Measurements from ENCODE around the gene ZBTB20. TPM values are rescaled to one million over a fixed set of nuclear protein-coding genes. Genes with fewer than 3 reads are reported as not detected.

Gene ZBTB20
- total and polyA plus RNA-seq, 2 of the 4 experiments (the other 2 are of a cell fraction) = 0.75 to 14.7 TPM

GRCh38 chr3:115077501-115078250 is 69.4 kb downstream of the ZBTB20 start:
- DNase-seq = peak; percentile 21
- H2BK120ac ChIP-seq (ENCODE audit: low read depth, low read length) = no peak overlapping the region
- no peak overlapping the region for H2BK15ac ChIP-seq (ENCODE audit: low read depth, low read length)
- no peak overlapping the region for H2AK5ac ChIP-seq (ENCODE audit: low read depth, low read length)
- TF ChIP-seq ELK1 (IDR thresholded peaks at IDR 0.05; ENCODE audit: borderline replicate concordance, low read depth, low read length) = no peak
- no peak for TF ChIP-seq RCOR1 (IDR thresholded peaks at IDR 0.05; ENCODE audit: insufficient replicate concordance, low read length)
- no peak for TF ChIP-seq CEBPB (IDR thresholded peaks at IDR 0.05; ENCODE audit: low read depth, low read length)
- TF ChIP-seq CHD1 (IDR thresholded peaks at IDR 0.05; ENCODE audit: low read depth, low read length) = no peak
- TF ChIP-seq MXI1 (IDR thresholded peaks at IDR 0.05; ENCODE audit: borderline replicate concordance, low read depth, low read length) = no peak
- no peak for TF ChIP-seq MAFK (IDR thresholded peaks at IDR 0.05; ENCODE audit: low read depth, low read length)
- no peak for TF ChIP-seq RFX5 (IDR thresholded peaks at IDR 0.05; ENCODE audit: low read depth, low read length)
- no peak overlapping the region for H2BK20ac ChIP-seq (ENCODE audit: low read depth, low read length)
- no peaks in the 10 kb centered on the region for H4K20me1 ChIP-seq (ENCODE audit: insufficient read depth, low read length)
- no peak overlapping the region for H3K23ac ChIP-seq (ENCODE audit: low read depth, low read length)
- H3K27ac ChIP-seq (ENCODE audit: insufficient read depth, low read length) = no peak overlapping the region
- dilution Hi-C loops (cut with HindIII; ENCODE audit: low sequenced_read_pairs, unreplicated experiment) = no loop called here
- H3K56ac ChIP-seq (ENCODE audit: extremely low read depth, insufficient read depth, low read length) = no peak overlapping the region
- H3K79me1 ChIP-seq (ENCODE audit: low read depth in 1 of 2, low read length in 2 of 2) = peaks cover 0 to 4% of the 10 kb centered on the region in 2 experiments; a peak in 1 of 4 replicates
- ATAC-seq (ENCODE audit: low read depth) = no peak
- no peak overlapping the region for H3K18ac ChIP-seq (ENCODE audit: low read depth, low read length)
- intact Hi-C loops (cut with micrococcal nuclease) = no loop called here
- no CpG with 5 or more reads among the region's 3 CpGs for WGBS, 2 experiments (ENCODE audit: extremely low coverage in 2 of 2, insufficient read length in 1 of 2)
- no peak overlapping the region for H4K91ac ChIP-seq (ENCODE audit: insufficient read depth, low read depth, low read length)
- ChIA-PET CTCF (interaction anchor here (0.5 to 1.3 kb wide), 3 partner anchors 14 to 96 kb away, joined by 3 to 4 read pairs (median 4); no protein-coding TSS in a partner anchor), POLR2A (ENCODE audit: unreplicated experiment) (interaction anchor here (1.2 kb wide), 1 partner anchor 23 kb away, joined by 3 read pairs; no protein-coding TSS in a partner anchor)
- H3K27me3 ChIP-seq (ENCODE audit: control insufficient read depth, insufficient read depth, low read length) = no peaks in the 10 kb centered on the region
- no peak overlapping the region for H2AFZ ChIP-seq (replicated peaks; ENCODE audit: low read length, poor library complexity)
- H3K4ac ChIP-seq (ENCODE audit: low read depth, low read length) = no peak overlapping the region
- H3K4me2 ChIP-seq (ENCODE audit: low read depth, low read length) = peak overlapping the region; percentile 45; the same call in 1 of the 2 replicates
- H3K36me3 ChIP-seq (ENCODE audit: control insufficient read depth, insufficient read depth, low read length) = no peaks in the 10 kb centered on the region; the same call in 1 of the 2 replicates
- BruUV-seq (replicated peaks) = no TSS peak
- no peak overlapping the region for H3K4me3 ChIP-seq (ENCODE audit: insufficient read depth, low read depth, low read length)
- in situ Hi-C loops (cut with MboI; ENCODE audit: low sequenced_read_pairs) = no loop called here
- H3K9me3 ChIP-seq (ENCODE audit: control insufficient read depth, insufficient read depth, low read length) = no peaks in the 10 kb centered on the region
- H4K8ac ChIP-seq (ENCODE audit: low read depth in 2 of 2, low read length in 2 of 2) = no peak overlapping the region
- no peak overlapping the region for H3K14ac ChIP-seq (replicated peaks; ENCODE audit: low read depth, low read length)
- peaks cover 1% of the 10 kb centered on the region; the same call in 1 of the 2 replicates for H3K4me1 ChIP-seq (ENCODE audit: control insufficient read depth, insufficient read depth, low read length)
- H3K9me1 ChIP-seq (ENCODE audit: insufficient read depth, low read length) = no peaks in the 10 kb centered on the region
- H4K5ac ChIP-seq (ENCODE audit: low read depth, low read length) = no peak overlapping the region
- no peak overlapping the region for H2AK9ac ChIP-seq (replicated peaks; ENCODE audit: low read depth, low read length, poor library complexity)
- H3K9ac ChIP-seq (ENCODE audit: low read depth, low read length) = no peak overlapping the region
- no peak overlapping the region for H2BK5ac ChIP-seq (ENCODE audit: low read depth, low read length, poor library complexity, severe bottlenecking)

All from IMR-90 (cell line).